Stimulated activated CD8-positive, alpha-beta memory T cell treated with anti-CD3 and anti-CD28 coated beads, Interleukin-4, amount 100 ng/mL, for 24 hours (primary cell): ENCODE data around the gene IGFBP4.
A peak's percentile ranks its signal among the peaks of the same experiment; 100 is the strongest.

Experiments
- DNase-seq: peaks from one replicate; pipeline ENCODE4 v3.0.0-alpha.2; 2020; ENCODE audit warnings: low read depth

IGFBP4 gene

GRCh38 chr17:40471846-40472732 is 28.8 kb downstream of the IGFBP4 start:
- no peak for DNase-seq

GRCh38 chr17:40472733-40473452 is 29.6 kb downstream of the IGFBP4 start:
- DNase-seq: no peak

GRCh38 chr17:40473573-40474365 is 30.5 kb downstream of the IGFBP4 start:
- no peak for DNase-seq

GRCh38 chr17:40474419-40475002 is 31.3 kb downstream of the IGFBP4 start:
- no peak for DNase-seq

- DNase-seq: no peak
These were observed 32.1 kb downstream of the IGFBP4 start for GRCh38 chr17:40475234-40475908.

- no peak for DNase-seq
These were observed 34.5 kb downstream of the IGFBP4 start for GRCh38 chr17:40477796-40478195.

GRCh38 chr17:40478486-40478885 is 35.2 kb downstream of the IGFBP4 start:
- no peak for DNase-seq

- DNase-seq: no peak
These were observed 36.7 kb downstream of the IGFBP4 start for GRCh38 chr17:40479754-40480480.

- DNase-seq: peak; percentile 76
These were observed 37.3 kb downstream of the IGFBP4 start for GRCh38 chr17:40480501-40481003.

- no peak for DNase-seq
These were observed 37.9 kb downstream of the IGFBP4 start for GRCh38 chr17:40481106-40481505.

GRCh38 chr17:40482722-40483121 is 39.5 kb downstream of the IGFBP4 start:
- no peak for DNase-seq

- DNase-seq: no peak
These were observed 40.4 kb downstream of the IGFBP4 start for GRCh38 chr17:40483679-40484078.

GRCh38 chr17:40484285-40484972 is 41.2 kb downstream of the IGFBP4 start:
- DNase-seq: no peak

- DNase-seq: no peak
These were observed 41.8 kb downstream of the IGFBP4 start for GRCh38 chr17:40484973-40485530.

GRCh38 chr17:40485851-40486521 is 42.7 kb downstream of the IGFBP4 start:
- DNase-seq: no peak

- DNase-seq: no peak
These were observed 43.5 kb downstream of the IGFBP4 start for GRCh38 chr17:40486522-40487370.

GRCh38 chr17:40487371-40488020 is 44.2 kb downstream of the IGFBP4 start:
- no peak for DNase-seq
